GM12878 (cell line): ENCODE data around the gene EP400. TPM values are rescaled to one million over a fixed set of nuclear protein-coding genes. Genes with fewer than 3 reads are reported as not detected.

Experiments used
- ATAC-seq: fragments of 200-7000 bp; cut with Tn5 transposase; 3 replicates; pipeline ENCODE4 v1.9.1; 2020; ENCODE audit warnings: mild to moderate bottlenecking, moderate library complexity
- BruUV-seq: library from RNA; stranded (reverse); fragments of 400-500 nt; replicated peaks from 2 replicates; lab custom pipeline; 2021; lab: Mats Ljungman, UMichigan
- CTCF ChIA-PET: fragments of 300-600 bp; sonication (Branson Sonifier 250); formaldehyde crosslinking; extraction: SDS; loops from one replicate; lab custom pipeline; 2021; ENCODE audit warnings: inconsistent platforms; lab: Yijun Ruan, JAX
- POLR2A ChIA-PET: fragments of 350-600 bp; formaldehyde crosslinking; extraction: SDS; loops from one replicate; lab custom pipeline; 2021; ENCODE audit warnings: inconsistent platforms; lab: Charles Lee
- RAD21 ChIA-PET: fragments of 300-600 bp; sonication (Branson Sonifier 250); formaldehyde crosslinking; loops from one replicate; lab custom pipeline; 2023; ENCODE audit warnings: antibody characterized with exemption; ENCODE audit not compliant: unreplicated experiment; lab: Charles Lee
- SMC1A ChIA-PET: fragments of 300-600 bp; sonication (Branson Sonifier 250); formaldehyde crosslinking; loops from one replicate; lab custom pipeline; 2023; ENCODE audit not compliant: unreplicated experiment, uncharacterized antibody; lab: Charles Lee
- DNase-seq: peaks from one replicate; pipeline ENCODE4 v3.0.0-alpha.2; 2011; ENCODE audit warnings: low read depth, low spot score
- FAIRE-seq: peaks from 3 replicates; lab custom pipeline; 2011; peaks lifted over from hg19 to GRCh38; lab: Jason Lieb, UNC
- H2AFZ ChIP-seq: 2 replicates; pipeline ENCODE4 v1.6.0; 2011; ENCODE audit warnings: low read depth, low read length, control low read depth; ENCODE audit not compliant: control insufficient read depth
- H3K27ac ChIP-seq: 2 replicates; pipeline ENCODE4 v1.5.1; 2011; ENCODE audit warnings: control low read depth; ENCODE audit not compliant: control insufficient read depth, insufficient read depth
- H3K27me3 ChIP-seq, 2 experiments: replicated peaks in 1 of 2; 2 replicates each; pipeline versions ENCODE4 v1.6.0 to v1.6.1; 2011; ENCODE audit warnings: low read length in 1 of 2; ENCODE audit not compliant: control insufficient read depth in 2 of 2, insufficient read depth in 2 of 2
- H3K36me3 ChIP-seq, 2 experiments: 2 replicates each; pipeline ENCODE4 v1.5.1; 2011; ENCODE audit warnings: low read length in 1 of 2; ENCODE audit not compliant: control insufficient read depth in 2 of 2, insufficient read depth in 2 of 2
- H3K4me1 ChIP-seq: 2 replicates; pipeline ENCODE4 v1.6.1; 2011; ENCODE audit warnings: mild to moderate bottlenecking, low read length, moderate library complexity, mixed read lengths; ENCODE audit not compliant: control insufficient read depth, insufficient read depth
- H3K4me2 ChIP-seq: 2 replicates; pipeline ENCODE4 v1.6.0; 2011; ENCODE audit warnings: control low read depth; ENCODE audit not compliant: control insufficient read depth, insufficient read depth
- H3K4me3 ChIP-seq: fragments of 200-600 bp; sonication (generic); 2 replicates; pipeline ENCODE4 v1.5.1; 2016
- H3K79me2 ChIP-seq: 2 replicates; pipeline ENCODE4 v1.6.0; 2011; ENCODE audit warnings: low read length; ENCODE audit not compliant: control insufficient read depth, insufficient read depth
- H3K9ac ChIP-seq: 2 replicates; pipeline ENCODE4 v1.8.0; 2011; ENCODE audit warnings: low read length, control low read depth, mixed read lengths; ENCODE audit not compliant: control insufficient read depth, insufficient read depth
- H3K9me3 ChIP-seq: replicated peaks from 3 replicates; pipeline ENCODE4 v1.5.1; 2011; ENCODE audit warnings: mild to moderate bottlenecking, low read length; ENCODE audit not compliant: control insufficient read depth, insufficient read depth
- H4K20me1 ChIP-seq: 2 replicates; pipeline ENCODE4 v1.6.0; 2011; ENCODE audit not compliant: control insufficient read depth, insufficient read depth
- CHD2 ChIP-seq: IDR thresholded peaks from 2 replicates; pipeline ENCODE4 v1.6.1; 2011; ENCODE audit warnings: low read depth, low read length, improper control_type of control experiment, borderline replicate concordance
- ETV6 ChIP-seq, 2 experiments: fragments of 450-650 bp in 1 of 2; IDR thresholded peaks in 1 of 2; conservative IDR thresholded peaks in 1 of 2; 2 replicates each; pipeline ENCODE4 v1.6.1; 2014; ENCODE audit warnings: antibody characterized with exemption in 1 of 2, borderline replicate concordance in 1 of 2, low read depth in 1 of 2, mild to moderate bottlenecking in 1 of 2, moderate library complexity in 1 of 2
- NFYB ChIP-seq: IDR thresholded peaks from 2 replicates; pipeline ENCODE4 v1.6.1; 2011; ENCODE audit warnings: low read depth, mild to moderate bottlenecking, low read length, improper control_type of control experiment, moderate library complexity; ENCODE audit not compliant: insufficient read depth
- SMAD5 ChIP-seq: IDR thresholded peaks from 2 replicates; pipeline ENCODE4 v1.6.1; 2016; ENCODE audit warnings: antibody characterized with exemption, low read depth
- WGBS: methylation state at CpG from one replicate; pipeline ENCODE4 v1.1.6; 2016; ENCODE audit warnings: low lambda C conversion rate; ENCODE audit not compliant: insufficient replicate concordance, insufficient coverage; ENCODE audit errors: missing lambda C conversion rate; 5-methylcytosine and 5-hydroxymethylcytosine counted together
- in situ Hi-C: fragments of 300-500 bp; cut with MboI; formaldehyde crosslinking; loops from 9 replicates; pipeline ENCODE4 v1.14.3; 2018; ENCODE audit warnings: mixed read lengths
- intact Hi-C: fragments of 100-400 bp; cut with micrococcal nuclease; formaldehyde crosslinking; loops from one replicate; pipeline ENCODE4 v1.14.2; 2022; ENCODE audit not compliant: unreplicated experiment
- polyA plus RNA-seq, 11 experiments: library from polyadenylated mRNA; depleted of rRNA in 4 of 11; unstranded in 6 of 11; stranded (reverse) in 5 of 11; fragments of >200 nt; fragmentation: Nextera tagmentation in 4 of 11; fragmentation: Illumina TruSeq in 1 of 11; extraction: Ambion mirVana in 4 of 11; extraction: Trizol in 1 of 11; gene quantifications; 1 replicate in 1 of 11; 2 replicates in 10 of 11; pipeline versions ENCODE4 v1.2.1 to v1.2.3, GENCODE V29; 2011 to 2016; ENCODE audit warnings: inconsistent platforms in 2 of 11, missing spikeins in 2 of 11, low read depth in 1 of 11
- total RNA-seq, 4 experiments: library from RNA; depleted of rRNA in 3 of 4; stranded (reverse); fragments of >200 nt in 3 of 4; fragmentation: Illumina TruSeq in 1 of 4; extraction: Trizol in 1 of 4; gene quantifications; 2 replicates each; pipeline versions ENCODE4 v1.2.1 to v1.2.3, GENCODE V29; 2013 to 2021

The EP400 gene
- total and polyA plus RNA-seq, 10 of the 15 experiments (the other 5 are each of a cell fraction or from before 2014, with no cell fraction given), result 3.8 to 44.2 (median 8.4) TPM

DNA sequence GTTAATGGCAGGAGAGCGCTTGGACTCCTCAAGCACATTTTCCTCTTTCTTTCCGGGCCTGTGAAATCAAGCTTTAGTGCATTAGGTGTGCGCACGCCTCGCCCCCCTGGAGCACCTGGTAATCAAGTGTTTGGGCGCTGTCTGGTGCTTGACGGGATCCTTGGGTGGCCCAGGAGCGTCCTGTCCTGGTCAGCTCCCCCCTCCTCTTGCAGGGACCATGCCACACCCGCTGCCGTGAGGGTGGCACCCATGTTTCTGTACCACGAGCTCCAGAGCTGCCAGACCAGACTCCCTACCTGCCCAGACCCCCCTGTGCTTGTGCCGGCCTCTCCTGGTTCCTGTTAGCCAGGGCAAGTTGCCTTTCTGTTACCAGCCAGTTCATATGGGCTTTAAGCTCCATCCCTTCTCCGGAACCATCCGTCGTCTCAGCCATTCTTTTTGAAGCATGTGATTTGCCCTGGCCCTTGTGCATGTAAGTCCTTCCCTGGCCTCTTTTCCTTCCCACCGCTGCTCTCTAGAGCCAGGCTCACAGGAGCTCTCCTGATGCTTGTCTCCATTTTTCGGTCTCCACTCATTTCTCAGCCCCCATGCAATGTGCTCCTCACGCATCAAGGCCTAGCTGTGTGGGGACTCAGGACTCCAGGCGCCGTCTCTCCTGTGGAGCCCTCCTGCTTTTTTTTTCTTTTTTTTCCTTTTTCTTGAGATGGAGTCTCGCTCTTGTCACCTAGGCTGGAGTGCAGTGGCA, 66.1 kb downstream of the EP400 start (continued):
- no peak for TF ChIP-seq ETV6 (conservative IDR thresholded peaks at IDR 0.05 in 1 of 2, IDR thresholded peaks at IDR 0.05 in 1 of 2; ENCODE audit: borderline replicate concordance in 1 of 2, low read depth in 1 of 2)
- TF ChIP-seq CHD2, result no peak
- no peak for TF ChIP-seq SMAD5
- TF ChIP-seq, all 136 proteins: peak for 0

DNA sequence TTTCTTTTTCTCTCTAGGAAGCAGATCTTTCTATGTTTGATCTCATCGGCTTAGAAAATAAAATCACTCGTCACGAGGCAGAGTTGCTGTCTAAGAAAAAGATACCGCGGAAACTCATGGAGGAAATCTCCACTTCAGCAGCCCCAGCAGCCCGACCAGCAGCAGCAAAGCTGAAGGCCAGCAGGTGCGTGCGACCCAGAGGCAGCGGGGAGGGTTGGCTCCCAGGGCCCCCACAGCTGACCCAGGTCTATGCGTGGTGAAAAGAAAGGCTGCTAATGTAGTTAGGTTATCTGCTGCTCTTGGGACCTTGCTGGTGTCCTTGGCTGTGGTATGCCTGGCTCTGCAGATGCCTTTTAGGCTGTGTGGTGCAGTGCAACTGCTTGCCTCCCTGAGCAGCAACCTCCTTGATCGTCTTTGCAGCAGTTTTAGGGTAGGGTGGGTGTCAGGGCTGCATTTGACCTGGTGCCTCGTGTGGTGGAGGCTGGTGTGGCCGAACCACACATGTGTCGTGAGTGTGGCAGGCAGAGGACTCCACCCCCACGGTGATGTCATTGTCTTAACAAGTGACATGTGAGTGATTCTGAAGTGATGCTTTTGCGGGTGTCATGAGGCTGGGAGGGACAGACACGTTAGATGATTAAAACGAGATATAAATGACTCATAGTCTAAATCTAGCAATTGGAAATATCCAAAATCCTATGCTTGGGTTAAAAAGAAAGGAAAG, 68.6 kb downstream of the EP400 start:
- FAIRE-seq (no peak), DNase-seq (no peak), ATAC-seq (no peak)
- no peaks in the 10 kb centered on the region for H3K79me2 ChIP-seq
- H3K9ac ChIP-seq, result no peak overlapping the region
- no peak overlapping the region for H3K4me2 ChIP-seq
- TF ChIP-seq NFYB, result no peak
- no peak for TF ChIP-seq SMAD5
- intact Hi-C loops, result no loop called here
- H3K27me3 ChIP-seq, result no peaks in the 10 kb centered on the region
- ChIA-PET POLR2A (no interaction called here), SMC1A (no interaction called here), CTCF (no interaction called here), RAD21 (no interaction called here)
- no peaks in the 10 kb centered on the region for H4K20me1 ChIP-seq
- in situ Hi-C loops, result no loop called here
- H3K36me3 ChIP-seq, result peaks cover 20 to 26% of the 10 kb centered on the region in 2 experiments; a peak in 3 of 4 replicates
- BruUV-seq, result no TSS peak
- no peak overlapping the region for H3K27ac ChIP-seq
- no peaks in the 10 kb centered on the region for H3K9me3 ChIP-seq
- no peak overlapping the region for H3K4me3 ChIP-seq
- 95% methylated on average over 18 of the region's 18 CpGs for WGBS
- no peaks in the 10 kb centered on the region for H3K4me1 ChIP-seq
- H2AFZ ChIP-seq, result no peak overlapping the region
